Measurements from ENCODE around the gene FLOT1.

The FLOT1 gene

DNA sequence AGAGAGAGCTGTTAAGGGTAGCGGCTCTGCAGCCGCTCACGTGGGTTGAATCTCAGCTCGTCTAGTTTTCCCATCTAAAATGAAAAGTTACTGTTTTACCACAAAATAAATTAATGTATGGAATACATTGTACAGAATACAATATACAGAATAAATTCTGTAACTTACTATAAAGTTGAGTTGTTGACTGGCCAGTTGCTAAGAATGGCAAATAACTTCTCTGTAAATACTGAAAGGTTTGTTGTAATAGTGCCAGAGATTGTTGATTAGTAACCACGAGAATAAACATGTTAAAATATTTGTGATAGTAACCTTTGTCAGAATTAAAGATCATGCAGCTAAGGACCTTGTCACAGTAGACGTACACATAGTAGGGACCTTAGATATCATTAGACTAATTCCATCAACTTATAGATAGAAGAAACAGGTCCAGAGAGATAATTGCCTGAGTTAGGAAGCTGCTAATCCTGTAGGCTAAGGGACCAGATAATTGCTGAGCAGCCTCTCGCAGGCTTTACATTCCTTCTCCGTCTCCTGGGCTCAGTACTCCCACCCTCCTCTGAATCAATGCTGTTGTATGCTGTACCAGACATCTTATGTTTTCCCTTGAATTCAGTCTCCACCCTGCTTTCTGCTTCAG, 51.2 kb downstream of the FLOT1 start:
- DNase-seq, result no peak

DNA sequence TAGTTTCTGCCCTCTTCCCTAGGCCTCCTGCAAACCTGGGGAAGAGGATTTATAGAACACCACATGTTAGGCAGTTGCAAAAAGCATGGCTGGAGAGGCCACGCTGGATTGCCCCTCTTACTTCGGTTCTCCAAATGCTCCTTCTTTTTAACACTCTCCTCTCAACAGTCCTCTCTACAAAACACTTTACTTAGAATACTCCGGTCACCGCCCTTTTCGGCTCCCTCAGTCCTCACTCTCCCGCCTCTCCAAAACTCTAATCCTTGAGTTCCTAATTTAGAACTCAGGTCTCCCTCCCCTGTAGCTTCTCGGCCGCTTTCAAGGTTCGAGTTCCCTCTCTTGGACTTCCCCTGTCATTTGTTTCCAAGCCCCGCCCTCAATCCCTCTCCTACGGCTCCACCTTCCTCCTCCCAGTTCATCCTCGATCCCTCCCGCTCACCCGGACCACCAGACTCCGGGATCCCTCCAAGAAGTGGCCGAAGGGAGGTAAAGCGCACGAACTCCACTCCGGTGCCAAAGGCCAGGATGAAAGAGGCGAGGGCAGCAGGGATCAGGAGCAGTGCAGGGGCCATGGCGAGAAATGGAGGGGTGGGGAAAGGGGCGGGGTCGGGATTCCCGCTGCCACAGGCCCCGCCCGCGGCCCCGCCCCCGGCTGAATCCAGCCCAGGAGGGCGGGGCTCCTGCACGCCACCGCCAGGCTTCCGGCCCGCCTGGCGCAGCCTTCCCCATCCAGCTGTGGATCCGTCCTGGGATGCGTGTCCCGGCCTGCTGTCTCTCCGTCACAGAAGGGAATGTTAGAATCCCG, 51.9 kb downstream of the FLOT1 start, which contains the start of gene NRM:
Gene NRM (minus strand): TSS at position 582 of the 805 bp plus-strand sequence. CDS start 10 bp downstream, at position 572.
- DNase-seq, result peak; percentile 54

DNA sequence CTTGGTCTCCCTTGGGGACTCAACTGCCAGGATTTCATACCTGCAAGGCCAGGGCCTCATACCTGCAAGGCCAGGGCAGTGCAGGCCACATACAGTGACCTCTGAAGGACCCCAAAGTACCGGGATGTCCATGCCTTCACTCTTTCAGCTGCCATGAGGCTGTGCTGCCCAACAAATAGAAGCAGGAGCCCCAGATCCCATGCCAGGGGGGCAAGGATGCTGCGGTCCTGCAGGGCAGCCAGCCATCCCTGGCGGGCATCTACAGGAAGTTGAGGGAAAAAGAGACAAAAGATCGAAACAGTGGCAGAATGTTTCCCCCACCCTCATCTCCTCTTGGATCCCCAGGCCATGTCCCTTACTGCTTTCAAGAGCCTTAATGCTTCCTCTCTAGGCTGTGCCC, 52.5 kb downstream of the FLOT1 start:
- no peak for DNase-seq

GRCh38 chr6:30689022-30689865, 53.2 kb downstream of the FLOT1 start:
- no peak for DNase-seq

DNA sequence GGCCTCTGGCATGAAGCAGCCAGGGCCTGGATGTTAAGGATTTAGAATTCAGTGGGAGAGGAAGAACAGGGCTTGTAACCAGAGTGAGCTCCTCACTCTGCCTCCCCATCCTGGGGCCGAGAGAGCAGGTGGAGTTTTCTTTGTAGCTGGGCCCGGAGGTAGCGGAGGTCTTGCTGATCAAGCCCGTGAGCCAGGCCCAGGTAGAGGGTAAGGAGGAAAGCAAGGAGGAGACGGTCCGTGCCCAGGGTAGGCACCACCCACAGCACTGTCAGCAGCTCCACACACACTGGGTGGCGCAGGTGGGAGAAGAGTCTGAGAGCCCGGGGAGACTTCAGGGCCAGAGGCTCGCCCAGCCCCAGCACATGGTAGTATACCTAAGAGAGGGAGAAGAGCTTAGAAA, 53.9 kb downstream of the FLOT1 start:
- no peak for DNase-seq

GRCh38 chr6:30687659-30688431, 54.6 kb downstream of the FLOT1 start:
- no peak for DNase-seq

- DNase-seq, result peak; percentile 63
Measured at GRCh38 chr6:30686908-30687658, 55.4 kb downstream of the FLOT1 start.

DNA sequence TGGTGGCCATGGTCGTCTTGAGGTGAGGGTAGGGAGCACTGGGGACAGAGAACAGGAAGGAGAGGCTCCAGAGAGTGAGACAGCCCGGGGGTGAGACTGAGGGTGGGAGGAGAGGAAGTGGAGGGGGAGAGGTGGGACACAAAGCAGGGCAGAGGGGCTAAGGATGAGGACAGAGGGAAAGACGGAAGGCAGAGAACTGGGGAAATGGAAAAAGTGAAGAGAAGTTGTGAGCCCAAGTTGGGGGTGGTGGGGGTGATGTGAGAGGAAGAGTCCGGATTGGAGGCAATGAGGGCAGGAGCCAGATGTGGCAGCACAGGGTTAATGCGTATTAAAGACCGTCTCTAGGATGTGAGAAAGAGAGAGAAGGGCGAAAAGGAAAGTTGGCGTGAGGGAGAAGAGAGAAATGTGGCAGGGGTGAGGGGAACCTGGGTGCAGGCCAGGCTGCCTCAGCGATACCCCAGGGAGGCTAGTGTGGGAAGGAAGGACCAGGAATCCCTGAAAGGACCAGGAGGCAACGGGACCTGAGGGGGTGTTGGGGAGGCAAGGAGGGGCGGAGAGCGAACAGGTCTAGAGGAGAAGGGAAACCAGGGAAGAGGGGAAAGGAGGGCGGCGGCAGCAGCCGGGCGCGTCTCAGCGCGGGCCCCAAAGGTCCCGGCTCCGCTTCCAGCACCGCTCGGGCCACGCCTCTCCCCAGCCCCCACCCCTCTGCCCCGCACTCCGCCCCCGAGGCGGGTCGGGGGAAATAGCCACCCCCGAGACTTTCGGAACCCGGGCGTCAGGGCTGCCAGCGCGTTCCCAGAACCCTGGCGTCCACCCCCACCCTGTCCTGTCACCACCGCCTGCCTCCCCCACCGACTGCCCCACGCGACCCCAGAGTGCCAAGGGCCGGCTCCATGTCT, 56.2 kb downstream of the FLOT1 start, which contains the start of gene PPP1R18:
Gene PPP1R18 (minus strand): TSS at position 637 of the 899 bp plus-strand sequence. CDS start 627 bp downstream, at position 10.
- DNase-seq, result peak; percentile 69

DNA sequence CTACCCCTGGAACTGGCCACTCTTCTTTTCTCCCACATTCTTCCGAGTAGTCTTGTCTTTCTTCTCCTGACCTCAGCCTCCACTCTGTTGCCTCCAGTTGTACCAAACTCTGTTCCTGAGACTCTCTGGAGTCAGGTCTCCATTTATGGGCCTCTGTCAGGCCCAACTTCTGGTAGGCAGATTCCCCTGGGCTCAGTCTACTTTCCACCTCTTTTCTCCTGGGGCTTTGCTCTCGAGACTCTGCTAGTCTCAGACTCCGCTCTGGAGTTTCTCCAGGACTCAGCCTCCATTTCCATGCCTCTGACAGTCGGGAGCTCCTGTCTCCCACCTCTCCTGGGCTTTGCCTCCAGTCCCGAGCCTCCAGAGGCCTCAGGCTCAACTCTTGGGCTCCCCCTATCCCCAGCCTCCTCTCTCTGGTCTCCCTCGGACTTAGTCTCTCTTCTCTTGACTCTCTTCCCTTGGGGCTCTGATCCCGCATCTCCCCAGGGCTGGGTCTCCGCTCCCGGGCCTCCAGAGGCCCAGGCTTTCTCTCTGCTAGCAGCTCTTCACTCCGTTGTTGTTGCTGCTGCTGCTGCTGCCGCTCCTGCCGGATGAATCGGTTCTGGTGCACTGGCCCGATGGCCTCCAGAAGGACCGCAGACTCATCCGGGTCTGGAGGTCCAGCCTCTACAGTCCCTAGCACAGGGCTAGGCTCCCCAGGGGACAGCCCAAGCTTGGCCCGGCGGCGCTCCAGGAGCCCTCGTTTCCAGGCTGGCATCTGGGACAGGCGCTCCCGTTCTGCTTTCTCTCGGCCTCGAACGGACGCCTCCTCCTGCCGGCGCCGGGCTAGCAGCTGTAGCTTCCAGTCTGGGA, 57.1 kb downstream of the FLOT1 start:
- DNase-seq, result no peak

- DNase-seq, result no peak
Measured at GRCh38 chr6:30684386-30685156, 57.9 kb downstream of the FLOT1 start.

GRCh38 chr6:30683980-30684338, 58.5 kb downstream of the FLOT1 start:
- DNase-seq, result no peak

DNA sequence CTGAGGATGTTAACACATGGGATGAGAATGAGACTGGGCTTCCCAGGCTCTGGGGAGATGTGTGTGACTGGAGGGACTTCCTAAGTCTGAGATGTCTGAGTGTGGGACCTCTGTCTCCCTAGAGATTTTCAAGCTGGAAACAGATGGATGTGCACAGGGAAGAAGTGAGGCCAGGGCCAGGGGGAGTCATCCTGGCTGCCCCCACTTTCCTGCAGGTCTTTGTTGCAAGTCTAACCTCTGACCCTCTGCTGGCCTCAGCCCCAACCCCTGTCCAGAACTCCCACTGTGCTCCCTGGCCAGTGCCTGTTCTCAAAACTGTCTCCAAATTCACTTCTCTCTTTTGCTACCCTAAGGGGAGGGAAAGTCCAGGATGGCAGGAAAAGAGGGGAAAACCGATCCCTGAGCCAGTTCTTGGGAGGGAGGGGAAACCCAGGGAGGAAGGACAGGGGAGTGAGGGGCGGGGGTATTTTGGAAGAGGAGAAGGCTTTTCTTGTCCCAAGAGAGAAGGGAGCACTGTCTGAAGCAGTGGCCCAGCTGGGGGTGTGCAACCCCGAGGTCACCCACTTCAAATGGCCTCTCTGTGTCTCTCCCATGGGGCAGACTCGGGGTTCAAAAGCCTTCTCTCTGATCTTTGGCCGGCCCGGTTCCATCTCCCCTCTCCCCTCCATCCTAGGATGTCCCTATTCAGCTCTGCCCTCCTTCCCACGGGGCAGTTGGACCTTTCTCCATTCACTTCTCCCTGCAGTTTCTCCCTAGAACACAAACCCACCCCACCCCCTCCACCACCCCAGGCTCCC, 59.1 kb downstream of the FLOT1 start:
- no peak for DNase-seq

DNA sequence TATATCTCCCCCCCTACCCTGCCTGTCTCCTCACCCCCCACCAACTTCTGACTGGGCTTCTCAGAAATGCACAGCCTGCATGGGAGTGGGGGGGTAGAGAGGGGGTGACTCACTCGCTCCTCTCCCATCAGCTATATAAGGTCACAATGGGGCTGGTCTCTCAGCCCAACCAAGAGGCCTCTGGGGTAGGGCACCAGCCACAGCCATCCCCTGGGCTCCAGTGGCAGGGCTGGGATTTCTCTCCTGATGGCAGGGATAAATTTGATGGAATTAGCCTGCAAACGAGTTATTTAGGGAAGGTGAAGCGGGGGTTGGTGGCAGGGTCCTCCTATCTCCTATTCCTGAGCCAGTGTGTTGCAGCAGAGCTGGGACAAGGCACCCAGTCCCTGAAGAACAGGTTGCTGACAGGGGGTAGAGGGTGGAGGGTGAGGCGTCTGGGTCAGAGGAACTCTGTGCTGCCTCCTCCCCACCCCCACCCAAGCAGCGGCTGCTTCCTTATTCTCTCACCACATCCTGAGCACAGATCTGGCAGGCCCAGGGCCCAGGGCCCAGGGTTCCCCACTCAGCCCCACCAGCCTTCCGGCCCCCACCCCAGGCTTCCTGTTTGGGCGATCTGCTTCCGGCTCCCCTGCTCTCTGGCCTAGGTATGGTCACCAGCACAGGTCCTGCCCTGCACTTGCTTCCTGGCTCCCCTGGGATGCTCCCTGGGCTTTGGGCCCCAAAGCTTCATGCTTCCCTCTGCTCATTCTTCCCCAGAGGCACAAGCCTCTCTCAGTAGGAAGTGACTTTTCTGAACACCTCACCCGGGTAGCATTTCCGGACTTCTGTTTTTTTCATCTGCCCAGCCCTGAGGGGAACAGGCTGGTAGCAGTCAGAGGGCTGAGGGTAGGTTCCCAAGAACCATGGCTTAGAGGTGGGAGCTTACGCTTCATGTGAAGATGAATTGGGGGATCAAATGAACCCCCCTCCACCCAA, 60.1 kb downstream of the FLOT1 start:
- DNase-seq, result peak; percentile 84

GRCh38 chr6:30681766-30682142, 60.7 kb downstream of the FLOT1 start:
- no peak for DNase-seq

- no peak for DNase-seq
Measured at GRCh38 chr6:30679765-30680535, 62.5 kb downstream of the FLOT1 start.
